Measurements from ENCODE around the gene LDLRAD4.

Gene LDLRAD4

DNA sequence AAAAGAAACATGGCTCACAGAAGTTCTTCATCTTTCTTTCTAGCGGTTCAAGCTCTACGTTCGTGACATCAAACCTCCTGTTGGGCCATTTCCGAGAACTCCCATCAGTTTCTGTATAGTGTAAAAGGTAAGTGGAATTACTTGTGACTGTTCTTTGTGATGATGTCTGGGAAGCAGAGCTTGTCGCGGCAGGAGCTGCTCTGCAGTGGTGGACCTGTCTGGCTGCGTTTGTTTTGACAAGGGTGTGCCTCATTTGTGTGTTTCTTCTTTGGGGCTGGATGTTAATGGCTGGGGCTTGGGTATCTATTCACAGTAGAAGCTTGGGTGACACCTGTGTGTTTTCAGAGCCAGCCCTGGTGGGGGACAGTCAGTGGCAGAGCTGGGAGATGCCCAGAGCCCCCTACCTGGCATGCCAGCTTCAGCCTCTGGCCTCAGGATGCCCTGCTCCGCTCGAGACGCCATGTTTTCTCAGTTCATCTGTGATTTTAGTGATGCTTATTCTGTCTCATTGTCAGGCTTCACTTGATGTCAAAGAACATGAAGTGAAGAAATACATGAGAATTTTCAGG, 59.6 kb downstream of the LDLRAD4 start:
- FAIRE-seq (no peak), DNase-seq (ENCODE audit: extremely low spot score, insufficient read length, low read depth) (no peak)

DNA sequence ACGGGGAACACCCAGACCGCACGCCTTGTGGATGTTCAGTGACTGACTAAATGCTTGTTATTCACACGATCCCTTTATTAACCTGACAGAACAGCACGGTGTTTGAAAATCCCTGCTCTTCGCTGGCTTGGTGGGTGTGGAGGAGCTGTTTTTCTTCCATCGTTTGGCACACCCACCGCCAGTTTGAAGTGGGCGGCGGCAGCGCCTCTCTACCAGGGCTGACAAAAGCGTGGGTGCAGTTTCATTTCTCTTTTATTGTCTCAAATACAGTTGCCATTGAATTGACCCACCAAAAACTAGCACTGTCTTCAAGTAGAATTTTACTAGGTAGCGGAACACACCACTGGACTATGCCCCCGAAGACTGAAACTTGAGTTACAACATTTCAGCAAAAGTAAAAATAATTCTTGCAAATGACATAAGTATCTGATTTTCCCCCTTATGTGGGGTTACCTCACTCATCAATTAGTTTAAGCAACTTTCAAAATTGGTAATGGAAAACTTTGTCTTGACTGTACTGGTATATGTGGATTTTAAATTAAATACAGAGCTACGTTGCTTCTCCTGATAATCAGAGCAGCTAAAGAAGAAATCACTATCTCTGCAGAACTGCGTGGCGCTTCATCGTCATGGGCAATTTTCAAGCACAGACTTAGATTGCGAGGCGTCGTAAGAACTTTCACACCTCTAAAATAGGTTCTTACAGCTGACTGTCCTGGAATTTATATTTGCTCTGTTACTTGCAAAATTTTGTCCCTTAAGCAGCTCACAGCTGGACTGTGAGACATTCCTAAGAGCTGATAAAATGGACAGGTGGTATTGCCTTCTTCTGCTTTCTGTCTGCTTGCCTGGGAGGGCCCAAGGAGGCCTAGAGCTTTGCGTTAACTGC, 60.9 kb downstream of the LDLRAD4 start:
- DNase-seq (ENCODE audit: extremely low spot score, insufficient read length, low read depth) (no peak), FAIRE-seq (peak; percentile 67)

DNA sequence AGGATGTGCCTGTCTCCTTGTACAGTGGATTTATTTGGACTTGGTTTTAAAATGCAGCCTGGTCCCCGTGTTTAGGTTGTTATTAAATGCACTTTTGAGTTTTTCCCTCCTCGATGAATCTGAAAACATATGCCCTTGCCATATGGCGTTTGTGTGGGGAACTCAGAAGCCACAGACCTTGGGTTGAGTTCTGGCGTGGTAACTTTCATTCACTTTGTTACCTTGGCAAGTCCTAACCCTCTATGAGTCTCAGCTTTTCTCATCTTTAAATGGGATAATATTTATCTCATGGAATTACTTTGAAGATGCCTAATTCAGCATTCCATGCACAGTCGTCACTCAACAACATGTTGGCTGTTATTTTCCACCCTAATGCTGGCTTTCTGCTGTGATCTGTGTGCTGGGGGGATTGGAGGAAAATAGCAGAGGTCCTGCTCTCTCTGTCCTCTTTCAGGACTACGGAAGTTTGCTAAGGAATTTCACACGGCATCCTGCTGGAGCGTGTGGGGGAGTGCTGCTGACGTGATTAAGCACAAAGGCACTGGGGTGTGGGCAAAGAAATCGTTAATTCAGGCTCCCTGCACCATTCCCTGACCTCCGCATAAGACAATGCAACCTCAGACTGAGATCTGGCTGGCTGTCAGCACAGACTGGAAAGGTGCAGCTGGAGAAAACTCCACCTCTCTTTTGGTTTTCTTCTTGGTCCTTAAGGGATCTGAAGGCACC, 61.7 kb downstream of the LDLRAD4 start:
- no peak for DNase-seq (ENCODE audit: extremely low spot score, insufficient read length, low read depth)
- peak; percentile 26 for FAIRE-seq

DNA sequence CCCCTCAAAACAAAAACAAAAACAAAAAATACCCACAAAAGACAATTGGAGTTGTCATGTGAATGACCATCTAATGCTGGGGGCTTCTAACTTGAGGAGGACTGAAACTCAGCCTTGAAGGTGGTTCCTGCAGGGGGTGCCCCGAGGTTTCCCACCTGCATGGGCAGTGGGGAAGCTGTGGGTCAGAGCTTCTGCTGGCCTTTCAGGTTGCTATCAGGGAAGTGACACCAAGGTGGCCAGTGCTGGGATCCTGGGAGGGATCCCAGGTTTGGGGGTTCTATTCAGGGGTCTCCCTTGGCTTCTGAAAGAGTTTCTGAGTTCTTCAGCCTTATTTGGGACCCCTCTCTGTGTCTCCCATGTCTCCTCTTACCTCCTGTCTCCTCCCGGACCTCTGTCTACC, 62.8 kb downstream of the LDLRAD4 start:
- DNase-seq (ENCODE audit: extremely low spot score, insufficient read length, low read depth), result no peak
- FAIRE-seq, result no peak

DNA sequence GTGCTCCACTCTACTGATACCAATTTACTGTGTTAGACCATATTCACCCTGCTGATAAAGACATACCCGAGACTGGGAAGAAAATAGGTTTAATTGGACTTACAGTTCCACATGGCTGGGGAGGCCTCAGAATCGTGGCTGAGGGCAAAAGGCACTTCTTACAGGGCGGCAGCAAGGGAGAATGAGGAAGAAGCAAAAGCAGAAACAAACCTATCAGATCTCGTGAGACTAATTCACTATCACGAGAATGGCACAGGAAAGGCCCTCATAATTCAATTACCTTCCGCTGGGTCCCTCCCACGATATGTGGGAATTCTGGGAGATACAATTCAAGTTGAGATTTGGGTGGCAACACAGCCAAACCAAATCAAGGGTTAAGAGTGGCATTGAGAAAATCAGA, 65.2 kb downstream of the LDLRAD4 start:
- no peak for FAIRE-seq
- DNase-seq (ENCODE audit: extremely low spot score, insufficient read length, low read depth), result no peak

DNA sequence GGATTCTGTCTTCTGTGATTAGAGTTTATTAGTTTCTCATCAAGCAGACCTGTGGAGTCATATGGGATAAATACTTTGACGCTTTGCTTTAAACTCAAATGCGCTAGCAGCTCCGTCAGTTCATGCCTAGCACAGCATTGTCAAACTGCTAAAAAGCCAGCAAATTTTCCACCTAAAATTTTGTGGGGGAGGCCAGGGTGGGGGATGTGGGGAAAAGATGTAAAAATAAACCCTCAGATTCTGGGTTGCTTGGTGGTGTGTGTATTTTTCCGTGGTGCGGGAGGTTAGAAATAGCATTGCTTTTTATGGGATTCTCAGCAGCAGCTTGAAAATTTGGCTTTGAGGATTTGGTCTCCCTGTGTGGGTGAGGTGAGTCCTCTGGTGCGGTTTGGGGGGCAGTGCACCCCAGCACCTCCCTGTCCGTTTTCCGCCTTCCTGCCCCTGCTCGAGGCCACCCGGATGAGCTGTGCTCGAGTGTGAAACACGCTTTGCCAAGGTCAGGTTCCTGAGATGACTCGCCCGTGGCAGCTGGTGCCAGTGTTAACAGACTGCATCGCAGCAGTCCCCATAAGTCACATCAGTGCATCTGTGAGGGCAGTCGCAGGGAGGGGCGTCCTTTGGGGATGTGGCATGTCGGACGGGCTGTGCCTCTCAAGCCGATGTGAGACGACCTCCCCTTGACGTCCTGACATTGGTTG, 65.9 kb downstream of the LDLRAD4 start:
- DNase-seq (ENCODE audit: extremely low spot score, insufficient read length, low read depth), result no peak
- no peak for FAIRE-seq

DNA sequence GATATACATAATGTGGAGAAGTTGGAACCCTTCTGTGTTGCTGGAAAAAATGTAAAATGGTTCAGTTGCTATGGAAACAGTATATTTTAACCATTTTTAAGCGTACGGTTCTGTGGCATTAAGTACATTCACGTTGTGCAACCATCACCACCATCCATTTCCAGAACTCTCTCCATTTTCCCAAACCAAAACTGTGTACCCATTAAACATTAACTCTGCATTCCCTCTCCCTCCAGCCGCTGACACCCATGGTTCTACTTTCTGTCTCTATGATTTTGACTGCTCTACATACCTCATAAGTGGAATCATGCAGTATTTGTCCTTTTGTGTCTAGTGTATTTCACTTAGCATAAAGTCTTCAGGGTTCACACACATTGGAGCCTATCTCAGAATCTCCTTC, 67.3 kb downstream of the LDLRAD4 start:
- FAIRE-seq, result no peak
- DNase-seq (ENCODE audit: extremely low spot score, insufficient read length, low read depth), result no peak

DNA sequence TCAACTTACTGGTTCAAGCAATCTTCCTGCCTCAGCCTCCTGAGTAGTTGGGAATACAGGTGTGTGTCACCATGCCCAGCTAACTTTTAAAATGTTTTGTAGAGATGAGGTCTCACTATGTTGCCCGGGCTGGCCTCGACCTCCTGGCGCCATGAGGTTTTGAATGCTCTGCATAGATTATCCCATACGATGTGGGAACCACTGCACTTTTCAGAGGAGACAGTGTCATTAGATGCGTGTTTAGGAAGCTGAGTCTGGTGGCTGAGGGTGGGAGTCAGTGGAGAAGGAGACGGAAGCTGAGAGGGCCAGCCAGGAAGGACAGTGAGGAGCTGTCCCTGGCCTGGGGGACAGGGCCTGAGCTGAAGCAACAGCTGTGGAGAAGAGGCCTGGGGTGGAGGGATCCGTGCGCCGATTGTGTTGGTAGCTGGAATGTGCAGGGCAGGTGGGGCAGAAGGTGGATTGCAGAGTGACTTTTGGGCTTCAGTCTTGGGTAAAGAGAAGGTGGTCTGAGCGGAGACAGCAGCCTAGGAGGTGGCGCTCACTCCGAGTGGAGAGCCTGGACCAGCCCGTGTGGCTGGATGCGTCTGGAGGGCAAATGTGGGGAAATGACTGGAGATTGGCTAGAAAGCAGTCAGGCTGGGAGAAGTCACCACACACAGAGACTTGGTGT, 68.0 kb downstream of the LDLRAD4 start:
- no peak for FAIRE-seq

DNA sequence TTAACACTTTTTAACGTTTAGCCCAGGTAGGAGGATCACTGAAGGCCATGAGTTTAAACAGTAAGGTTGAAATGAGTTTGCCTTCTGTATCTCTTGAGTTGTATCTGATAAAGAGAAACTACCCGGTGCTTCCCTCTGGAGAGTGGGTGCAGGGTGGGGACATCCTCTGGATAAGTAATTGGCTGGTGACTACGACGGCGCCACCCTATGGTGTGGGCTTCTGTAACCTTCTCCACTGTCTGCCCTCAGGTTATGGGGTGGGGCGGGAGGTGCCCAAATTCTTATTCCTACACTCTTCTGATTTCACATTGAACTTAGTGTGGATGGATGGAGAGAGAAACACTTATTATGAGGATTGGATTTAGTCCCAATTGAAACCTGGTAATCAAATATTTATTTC, 68.8 kb downstream of the LDLRAD4 start:
- FAIRE-seq (no peak), DNase-seq (ENCODE audit: extremely low spot score, insufficient read length, low read depth) (no peak)

More for the DNA sequence above, 68.0 kb downstream of the LDLRAD4 start:
- DNase-seq (ENCODE audit: extremely low spot score, insufficient read length, low read depth), result no peak

DNA sequence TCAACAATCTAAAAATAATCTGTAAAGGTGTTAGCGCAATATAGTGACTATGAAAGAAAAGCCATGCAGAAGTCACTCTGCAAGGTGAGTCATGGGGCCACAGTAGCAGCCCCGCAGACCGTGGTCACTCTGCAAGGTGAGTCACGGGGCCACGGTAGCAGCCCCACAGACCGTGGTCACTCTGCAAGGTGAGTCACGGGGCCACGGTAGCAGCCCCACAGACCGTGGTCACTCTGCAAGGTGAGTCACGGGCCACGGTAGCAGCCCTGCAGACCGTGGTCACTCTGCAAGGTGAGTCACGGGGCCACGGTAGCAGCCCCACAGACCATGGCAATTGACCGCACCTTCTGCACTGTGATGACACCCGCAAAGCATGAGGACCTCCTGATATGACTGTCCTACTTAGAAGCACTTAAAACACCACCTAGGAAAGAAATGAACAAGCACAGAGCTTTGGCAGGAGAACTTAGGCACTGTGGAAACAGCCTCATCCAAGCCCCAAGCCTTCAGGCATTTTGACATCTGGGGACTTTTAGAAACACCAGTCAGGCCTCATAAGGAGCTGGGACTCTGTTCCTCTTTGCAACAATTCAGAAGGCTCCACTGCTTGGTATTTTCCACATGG, 70.1 kb downstream of the LDLRAD4 start:
- FAIRE-seq (no peak), DNase-seq (ENCODE audit: extremely low spot score, insufficient read length, low read depth) (no peak)

DNA sequence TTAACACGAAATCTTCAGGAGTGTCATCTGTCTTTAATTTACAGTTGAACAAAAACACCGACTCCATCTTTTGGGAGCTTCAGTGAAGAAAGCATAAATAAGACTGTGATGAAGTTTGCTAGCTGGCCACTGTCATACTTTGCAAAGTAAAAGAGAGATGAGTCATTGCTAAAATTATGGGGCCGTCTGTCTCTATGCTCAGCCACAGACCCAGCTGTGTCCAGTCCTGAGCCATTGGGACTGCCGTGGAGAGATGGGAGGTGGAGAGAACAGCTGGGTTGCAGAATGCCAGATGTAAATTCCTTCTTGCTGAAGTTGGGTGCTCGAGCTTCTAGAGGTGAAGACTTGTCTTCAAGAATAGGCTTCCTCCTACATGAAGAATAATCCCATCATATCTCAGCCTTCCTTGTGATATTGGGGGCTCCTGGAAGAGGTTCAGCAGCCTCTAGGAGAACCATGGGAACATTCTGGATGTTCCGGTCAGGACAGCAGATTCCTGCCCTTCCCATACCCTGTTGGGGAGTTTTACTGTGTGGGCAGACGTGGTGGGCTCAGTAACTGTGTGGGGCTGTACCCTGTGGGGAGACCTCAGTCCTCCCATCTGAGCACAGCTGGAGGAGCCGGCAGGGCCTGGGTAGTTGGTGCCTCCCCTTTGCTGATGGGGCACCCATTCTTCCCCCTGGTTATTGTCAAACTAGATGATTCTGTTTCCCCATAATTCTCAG, 71.1 kb downstream of the LDLRAD4 start:
- no peak for FAIRE-seq

DNA sequence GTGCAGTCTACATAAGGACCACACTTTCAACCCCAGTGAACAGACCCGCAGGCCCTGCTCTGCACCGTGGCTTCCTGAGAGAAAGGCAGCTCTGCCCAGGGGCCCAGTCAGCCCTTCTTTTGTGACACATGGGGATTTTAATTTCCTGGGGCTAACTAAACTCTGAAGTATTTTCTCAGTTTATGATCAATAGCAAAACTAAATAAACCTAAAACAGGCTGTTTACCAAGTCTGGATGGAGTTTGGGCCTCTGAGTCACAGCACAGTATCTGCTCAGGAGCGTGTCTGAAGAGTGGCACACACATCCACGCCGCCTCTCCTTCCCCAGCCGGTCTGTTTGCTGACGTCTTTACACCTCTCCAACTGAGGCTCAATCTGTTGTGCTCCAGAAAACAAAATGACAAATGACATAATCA, 72.3 kb downstream of the LDLRAD4 start:
- no peak for FAIRE-seq
- DNase-seq (ENCODE audit: extremely low spot score, insufficient read length, low read depth), result no peak

More for the DNA sequence above, 71.1 kb downstream of the LDLRAD4 start:
- no peak for DNase-seq (ENCODE audit: extremely low spot score, insufficient read length, low read depth)

DNA sequence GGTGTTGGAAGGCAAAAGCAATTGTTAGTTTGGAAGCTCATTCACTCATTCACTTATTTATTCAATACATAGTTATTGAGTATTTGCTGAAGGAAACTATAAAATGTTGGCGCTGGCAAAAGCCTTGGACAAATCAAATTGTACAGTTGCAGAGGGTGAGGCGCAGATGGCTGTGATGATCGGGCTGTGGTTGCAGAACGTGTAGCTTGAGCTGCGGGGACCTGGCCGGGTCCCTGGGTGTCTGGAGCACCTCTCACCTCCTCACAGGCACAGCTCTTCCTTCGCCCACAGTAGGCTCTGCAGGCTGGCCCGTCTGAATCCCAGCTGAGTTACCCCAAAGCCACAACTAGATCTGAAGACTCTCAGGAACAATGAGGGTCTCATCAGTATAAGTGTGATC, 72.7 kb downstream of the LDLRAD4 start:
- FAIRE-seq (no peak), DNase-seq (ENCODE audit: extremely low spot score, insufficient read length, low read depth) (no peak)

DNA sequence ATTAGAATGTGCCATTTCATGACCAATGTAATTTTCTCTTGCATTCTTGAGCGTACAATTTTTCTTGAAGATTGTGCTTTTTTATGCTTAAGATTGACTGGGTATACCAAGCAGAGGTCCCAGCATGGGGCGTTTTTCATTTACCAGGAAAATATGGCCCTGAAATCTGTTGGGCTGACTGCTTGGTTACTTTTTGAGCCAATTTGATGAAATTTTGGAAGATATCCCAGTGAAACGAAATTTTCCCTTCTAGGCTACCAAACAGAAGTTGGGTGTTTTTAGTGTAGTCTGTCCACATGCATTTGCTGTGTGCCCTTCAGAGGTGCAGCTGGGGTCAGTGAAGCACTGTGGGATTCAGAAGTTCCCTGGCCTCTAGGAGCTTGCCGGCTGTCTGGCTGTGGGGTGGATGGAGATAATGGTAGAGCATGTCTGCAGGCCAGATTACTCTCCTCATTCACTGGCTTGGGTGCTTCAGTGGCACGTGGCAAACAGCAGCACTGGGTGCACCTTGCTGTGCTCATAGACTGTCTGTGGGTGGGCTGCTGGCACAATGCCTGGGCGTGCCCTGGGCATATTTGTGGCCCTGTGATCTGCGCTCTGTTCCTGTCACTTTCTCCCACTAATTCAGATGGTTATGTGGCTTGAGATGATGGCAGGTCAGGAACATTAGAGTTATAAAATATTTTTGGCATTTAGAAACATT, 73.3 kb downstream of the LDLRAD4 start:
- DNase-seq (ENCODE audit: extremely low spot score, insufficient read length, low read depth), result no peak
- FAIRE-seq, result no peak

DNA sequence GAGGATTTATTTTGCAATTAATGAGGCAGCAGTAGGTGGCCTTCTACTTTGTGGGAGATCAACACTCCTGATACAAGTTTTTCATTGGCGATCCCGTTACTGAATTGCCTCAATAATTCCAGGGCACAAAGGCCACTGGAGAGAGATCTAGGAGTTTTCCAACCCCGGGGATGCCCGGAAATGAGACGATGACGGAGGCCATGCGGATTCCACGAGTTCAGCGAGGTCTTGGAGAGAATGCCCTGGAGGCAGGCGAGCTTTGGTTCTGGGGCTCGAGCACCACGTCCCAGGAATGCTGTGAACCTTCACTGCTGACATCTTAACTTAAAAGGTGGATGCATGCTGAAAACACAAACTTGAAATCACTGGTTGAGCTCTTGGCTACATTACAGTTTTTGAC, 74.2 kb downstream of the LDLRAD4 start:
- DNase-seq (ENCODE audit: extremely low spot score, insufficient read length, low read depth) (no peak), FAIRE-seq (no peak)

DNA sequence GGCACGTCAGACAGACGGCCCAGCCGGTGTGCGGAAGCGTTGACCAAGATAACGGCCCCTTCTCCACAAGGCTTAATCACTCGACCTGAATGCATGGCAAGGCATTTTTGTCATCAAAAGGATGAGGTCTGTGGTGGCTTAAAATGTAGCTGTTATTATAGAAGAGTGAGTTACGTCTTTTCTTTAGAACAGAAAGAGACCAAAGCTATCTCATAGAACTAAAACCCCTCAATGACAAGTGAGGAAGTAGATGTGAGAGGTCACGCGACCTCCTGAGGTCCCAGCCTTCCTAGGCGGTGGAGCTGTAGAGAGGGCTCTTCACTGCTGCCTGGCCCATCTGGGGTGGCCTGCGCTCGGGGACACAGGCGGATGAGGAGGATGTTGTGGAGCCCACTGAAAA, 75.7 kb downstream of the LDLRAD4 start:
- FAIRE-seq, result no peak
- DNase-seq (ENCODE audit: extremely low spot score, insufficient read length, low read depth), result no peak

DNA sequence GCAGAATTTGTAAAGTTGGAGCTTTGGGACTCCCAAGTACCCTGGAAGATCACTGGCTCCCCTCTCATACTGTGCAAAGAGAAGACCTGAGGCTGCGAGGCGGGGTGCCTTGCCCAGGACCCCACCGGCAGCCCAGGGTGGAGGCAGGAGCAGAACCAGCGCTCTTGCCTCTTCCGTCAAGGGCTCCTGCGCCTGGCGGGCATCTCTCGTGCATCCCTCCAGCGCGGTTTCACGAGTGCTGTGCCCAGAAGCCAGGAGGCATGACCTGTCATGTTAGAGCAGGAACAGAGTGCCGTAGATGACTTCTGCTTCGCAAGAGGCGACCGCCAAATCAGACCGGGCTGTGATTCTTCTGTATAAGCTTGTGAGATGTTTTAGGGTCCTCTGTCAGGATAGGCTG, 77.3 kb downstream of the LDLRAD4 start:
- FAIRE-seq (no peak), DNase-seq (ENCODE audit: extremely low spot score, insufficient read length, low read depth) (no peak)

DNA sequence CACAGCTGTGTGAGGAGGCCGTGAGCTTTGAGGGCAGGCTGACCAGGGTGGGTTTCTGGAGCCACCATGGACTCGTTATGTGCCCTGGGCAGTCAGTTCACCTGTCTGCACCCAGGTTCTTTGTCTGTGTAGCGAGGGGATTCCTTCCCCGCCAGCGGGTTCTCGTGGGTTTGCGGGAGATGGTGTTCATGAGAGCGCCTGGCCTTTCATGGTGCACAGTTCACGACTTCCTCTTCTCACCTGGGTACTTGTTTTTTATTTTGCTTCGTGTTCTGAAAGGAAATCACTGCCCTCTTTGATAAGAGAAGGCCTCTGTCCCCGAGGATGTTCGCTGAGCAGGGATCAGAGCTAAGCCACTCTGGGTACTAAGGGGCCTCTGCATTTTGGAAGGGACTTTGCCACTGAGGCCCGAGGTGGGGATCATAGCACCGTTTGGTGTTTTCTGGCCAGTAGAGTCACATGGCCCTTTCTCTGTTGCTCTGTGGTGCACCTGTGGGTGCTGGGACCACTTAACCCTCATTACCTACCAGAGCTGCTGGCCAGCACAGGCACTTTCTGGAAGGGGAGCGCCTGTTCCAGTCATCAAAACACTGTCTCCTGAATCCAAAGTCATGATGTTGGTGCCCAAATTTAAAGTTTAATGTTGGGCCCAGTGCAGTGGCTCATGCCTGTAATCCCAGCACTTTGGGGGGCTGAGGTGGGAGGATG, 78.5 kb downstream of the LDLRAD4 start:
- DNase-seq (ENCODE audit: extremely low spot score, insufficient read length, low read depth), result no peak
- FAIRE-seq, result no peak

Measured in GM18507 (cell line).